ENCODE results near the gene MFGE8.
"Not testable (repeated sequence)": the region's sequence is repeated elsewhere in the genome, so short reads cannot be mapped to it uniquely, and the experiment has no call there.

DNA sequence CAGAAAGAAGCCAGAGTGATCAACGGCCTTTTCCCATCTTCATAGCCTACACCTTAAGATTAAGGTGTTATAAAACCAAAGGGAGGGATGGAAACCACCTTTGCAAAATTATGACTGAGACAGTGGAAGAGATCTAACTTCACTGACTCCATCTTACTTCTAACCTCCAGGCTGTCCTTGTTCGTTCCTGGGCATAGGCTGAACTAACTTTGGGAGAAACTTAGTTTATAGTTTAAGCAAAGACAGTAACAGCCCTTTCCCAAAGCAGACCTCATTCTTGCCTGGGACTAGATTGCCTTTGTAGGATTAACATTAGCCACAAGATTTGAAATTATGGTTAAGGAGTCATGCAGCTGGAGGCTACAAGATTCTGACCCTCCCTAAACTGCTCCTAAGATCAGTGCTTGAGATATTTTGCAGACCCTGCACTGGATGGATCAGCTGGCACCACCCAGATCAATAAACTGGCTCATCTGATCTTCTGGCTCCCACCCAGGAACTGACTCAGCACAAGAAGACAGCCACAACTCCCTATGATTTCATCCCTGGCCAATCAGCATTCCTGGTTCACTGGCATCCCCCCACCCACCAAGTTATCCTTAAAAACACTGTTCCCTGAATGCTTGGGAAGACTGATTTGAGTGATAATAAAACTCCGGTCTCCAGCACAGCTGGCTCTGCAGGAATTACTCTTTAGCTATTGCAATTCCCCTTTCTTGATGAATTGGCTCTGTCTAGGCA, 16.3 kb upstream of the MFGE8 start:
- TF ChIP-seq, protein P1, sequence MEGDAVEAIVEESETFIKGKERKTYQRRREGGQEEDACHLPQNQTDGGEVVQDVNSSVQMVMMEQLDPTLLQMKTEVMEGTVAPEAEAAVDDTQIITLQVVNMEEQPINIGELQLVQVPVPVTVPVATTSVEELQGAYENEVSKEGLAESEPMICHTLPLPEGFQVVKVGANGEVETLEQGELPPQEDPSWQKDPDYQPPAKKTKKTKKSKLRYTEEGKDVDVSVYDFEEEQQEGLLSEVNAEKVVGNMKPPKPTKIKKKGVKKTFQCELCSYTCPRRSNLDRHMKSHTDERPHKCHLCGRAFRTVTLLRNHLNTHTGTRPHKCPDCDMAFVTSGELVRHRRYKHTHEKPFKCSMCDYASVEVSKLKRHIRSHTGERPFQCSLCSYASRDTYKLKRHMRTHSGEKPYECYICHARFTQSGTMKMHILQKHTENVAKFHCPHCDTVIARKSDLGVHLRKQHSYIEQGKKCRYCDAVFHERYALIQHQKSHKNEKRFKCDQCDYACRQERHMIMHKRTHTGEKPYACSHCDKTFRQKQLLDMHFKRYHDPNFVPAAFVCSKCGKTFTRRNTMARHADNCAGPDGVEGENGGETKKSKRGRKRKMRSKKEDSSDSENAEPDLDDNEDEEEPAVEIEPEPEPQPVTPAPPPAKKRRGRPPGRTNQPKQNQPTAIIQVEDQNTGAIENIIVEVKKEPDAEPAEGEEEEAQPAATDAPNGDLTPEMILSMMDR (optimal IDR thresholded peaks at IDR 0.05 in 1 of 3, IDR thresholded peaks at IDR 0.05 in 1 of 3, conservative IDR thresholded peaks at IDR 0.05 in 1 of 3; ENCODE audit: extremely low read depth in 1 of 3, insufficient read depth in 2 of 3, low read length in 3 of 3): not testable (repeated sequence)
- TF ChIP-seq EZH2 (IDR thresholded peaks at IDR 0.05; ENCODE audit: low read length): not testable (repeated sequence)
